WERI-Rb-1 (cell line): ENCODE measurements around the gene MRPL51.

ENCODE experiments used
- DNase-seq: peaks from one replicate; pipeline ENCODE4 v3.0.0-alpha.2; 2020
- H3K27ac ChIP-seq: fragments of 250-450 bp; sonication (Bioruptor Pico); 2 replicates; pipeline ENCODE4 v1.5.1; 2020; ENCODE audit warnings: mild to moderate bottlenecking, moderate library complexity
- H3K27me3 ChIP-seq: fragments of 250-450 bp; sonication (Bioruptor Pico); 2 replicates; pipeline ENCODE4 v1.5.1; 2021; ENCODE audit warnings: mild to moderate bottlenecking, low read depth, moderate library complexity; ENCODE audit not compliant: insufficient read depth, severe bottlenecking
- H3K36me3 ChIP-seq: fragments of 250-450 bp; sonication (Bioruptor Pico); 2 replicates; pipeline ENCODE4 v1.5.1; 2020; ENCODE audit warnings: mild to moderate bottlenecking, moderate library complexity
- H3K4me3 ChIP-seq: 2 replicates; pipeline ENCODE4 v1.5.1; 2011; ENCODE audit warnings: low read depth, mild to moderate bottlenecking, control low read depth, low read length
- H3K9me3 ChIP-seq: fragments of 250-450 bp; sonication (Bioruptor Pico); 2 replicates; pipeline ENCODE4 v1.5.1; 2021; ENCODE audit warnings: mild to moderate bottlenecking, moderate library complexity; ENCODE audit not compliant: severe bottlenecking
- TF ChIP-seq, protein P1 (sequence below): IDR thresholded peaks from 2 replicates; pipeline ENCODE4 v1.5.1; 2011; ENCODE audit warnings: low read depth, mild to moderate bottlenecking, control low read depth, inconsistent platforms, low read length

MRPL51 gene

GRCh38 chr12:6459004-6459337, 34.1 kb downstream of the MRPL51 start:
- no peaks in the 10 kb centered on the region for H3K9me3 ChIP-seq
- H3K27ac ChIP-seq, result no peak overlapping the region
- DNase-seq, result no peak
- H3K4me3 ChIP-seq, result no peak overlapping the region
- H3K27me3 ChIP-seq, result no peaks in the 10 kb centered on the region
- TF ChIP-seq, protein P1, sequence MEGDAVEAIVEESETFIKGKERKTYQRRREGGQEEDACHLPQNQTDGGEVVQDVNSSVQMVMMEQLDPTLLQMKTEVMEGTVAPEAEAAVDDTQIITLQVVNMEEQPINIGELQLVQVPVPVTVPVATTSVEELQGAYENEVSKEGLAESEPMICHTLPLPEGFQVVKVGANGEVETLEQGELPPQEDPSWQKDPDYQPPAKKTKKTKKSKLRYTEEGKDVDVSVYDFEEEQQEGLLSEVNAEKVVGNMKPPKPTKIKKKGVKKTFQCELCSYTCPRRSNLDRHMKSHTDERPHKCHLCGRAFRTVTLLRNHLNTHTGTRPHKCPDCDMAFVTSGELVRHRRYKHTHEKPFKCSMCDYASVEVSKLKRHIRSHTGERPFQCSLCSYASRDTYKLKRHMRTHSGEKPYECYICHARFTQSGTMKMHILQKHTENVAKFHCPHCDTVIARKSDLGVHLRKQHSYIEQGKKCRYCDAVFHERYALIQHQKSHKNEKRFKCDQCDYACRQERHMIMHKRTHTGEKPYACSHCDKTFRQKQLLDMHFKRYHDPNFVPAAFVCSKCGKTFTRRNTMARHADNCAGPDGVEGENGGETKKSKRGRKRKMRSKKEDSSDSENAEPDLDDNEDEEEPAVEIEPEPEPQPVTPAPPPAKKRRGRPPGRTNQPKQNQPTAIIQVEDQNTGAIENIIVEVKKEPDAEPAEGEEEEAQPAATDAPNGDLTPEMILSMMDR, result no peak
- H3K36me3 ChIP-seq, result peaks cover 12% of the 10 kb centered on the region

GRCh38 chr12:6458281-6459003, 34.6 kb downstream of the MRPL51 start:
- Histone ChIP-seq H3K27me3 (no peaks in the 10 kb centered on the region), H3K36me3 (peaks cover 11% of the 10 kb centered on the region), H3K27ac (no peak overlapping the region), H3K9me3 (no peaks in the 10 kb centered on the region), H3K4me3 (no peak overlapping the region)
- TF ChIP-seq, protein P1, result no peak
- DNase-seq, result no peak

DNA sequence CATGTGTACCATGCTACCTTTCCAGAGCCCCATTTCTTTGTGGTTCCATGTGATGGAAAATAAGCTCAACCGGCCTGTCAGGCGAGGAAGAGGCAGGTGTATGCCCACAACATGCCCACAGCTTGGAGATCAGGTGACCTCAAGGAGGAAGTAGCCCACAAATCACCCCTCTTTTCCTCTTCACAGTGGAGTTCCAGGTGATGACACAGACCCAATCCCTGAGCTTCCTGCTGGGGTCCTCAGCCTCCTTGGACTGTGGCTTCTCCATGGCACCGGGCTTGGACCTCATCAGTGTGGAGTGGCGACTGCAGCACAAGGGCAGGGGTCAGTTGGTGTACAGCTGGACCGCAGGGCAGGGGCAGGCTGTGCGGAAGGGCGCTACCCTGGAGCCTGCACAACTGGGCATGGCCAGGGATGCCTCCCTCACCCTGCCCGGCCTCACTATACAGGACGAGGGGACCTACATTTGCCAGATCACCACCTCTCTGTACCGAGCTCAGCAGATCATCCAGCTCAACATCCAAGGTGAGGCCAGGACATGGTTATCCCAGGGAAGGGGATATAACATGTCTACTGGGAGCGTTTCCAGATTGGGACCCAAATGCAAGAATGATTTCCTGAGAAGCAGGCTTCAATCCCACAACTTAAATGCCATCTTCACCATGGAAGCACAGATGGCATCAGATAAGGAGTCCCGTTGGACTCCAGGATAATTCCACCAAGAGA, 35.7 kb downstream of the MRPL51 start:
- Histone ChIP-seq H3K27ac (no peak overlapping the region), H3K9me3 (no peaks in the 10 kb centered on the region), H3K36me3 (peaks cover 9% of the 10 kb centered on the region), H3K4me3 (no peak overlapping the region), H3K27me3 (no peaks in the 10 kb centered on the region)
- TF ChIP-seq, protein P1, result no peak
- DNase-seq, result no peak

GRCh38 chr12:6452944-6453630, 40.0 kb downstream of the MRPL51 start:
- TF ChIP-seq, protein P1, result no peak
- Histone ChIP-seq H3K9me3 (no peaks in the 10 kb centered on the region), H3K27me3 (no peaks in the 10 kb centered on the region), H3K36me3 (no peaks in the 10 kb centered on the region), H3K4me3 (no peak overlapping the region), H3K27ac (peak overlapping the region; percentile 94)
- DNase-seq, result no peak

DNA sequence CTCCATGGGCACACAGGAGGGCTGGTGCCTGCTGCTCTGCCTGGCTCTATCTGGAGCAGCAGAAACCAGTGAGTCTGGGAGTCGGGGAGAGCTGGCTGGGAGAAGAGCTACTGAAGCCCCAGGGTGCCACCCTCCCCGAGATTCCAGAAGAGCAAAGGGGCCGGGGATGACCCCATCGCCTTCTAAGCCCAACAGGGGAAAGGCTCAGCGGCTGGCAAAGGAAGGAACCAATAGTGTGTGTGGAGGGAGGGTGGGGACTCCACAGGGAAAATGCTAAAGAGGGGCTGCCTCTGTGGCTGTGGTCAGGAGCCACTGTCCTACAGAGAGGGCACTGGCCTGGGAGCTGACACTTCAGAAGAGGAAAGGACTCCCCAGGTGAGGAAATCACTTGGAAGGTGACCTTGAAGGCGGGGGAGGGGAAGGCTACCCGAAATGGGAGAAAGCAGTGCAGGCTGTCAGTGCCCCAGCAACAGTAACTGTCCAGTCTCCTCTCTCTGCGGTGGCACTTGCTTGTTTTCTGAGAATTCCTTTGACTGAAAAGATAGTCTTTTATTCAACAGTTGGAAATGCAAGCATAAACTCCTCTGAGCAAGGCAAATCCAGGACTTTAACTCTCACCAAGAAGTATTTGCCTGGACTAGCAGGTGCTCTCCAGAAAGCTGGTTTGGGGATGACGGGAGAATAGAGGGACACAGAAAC, 40.7 kb downstream of the MRPL51 start:
- H3K27me3 ChIP-seq, result no peaks in the 10 kb centered on the region
- H3K4me3 ChIP-seq, result peak overlapping the region; percentile 65
- H3K9me3 ChIP-seq, result no peaks in the 10 kb centered on the region
- peaks cover 2% of the 10 kb centered on the region; the same call in 1 of the 2 replicates for H3K36me3 ChIP-seq
- peak; percentile 33 for DNase-seq
- peak overlapping the region; percentile 94 for H3K27ac ChIP-seq
- TF ChIP-seq, protein P1, result no peak
